ENCODE results near the gene PDE9A. TPM values are rescaled to one million over a fixed set of nuclear protein-coding genes. Genes with fewer than 3 reads are reported as not detected.

The PDE9A gene
- total and polyA plus RNA-seq, 2 donors (not counting 3 experiments of a cell fraction or from before 2014, with no cell fraction given): 0.28 to 2.2 TPM

- H3K9ac ChIP-seq (replicated peaks; ENCODE audit: extremely low read depth, insufficient read depth, low read length): no peak overlapping the region
- H3K9me3 ChIP-seq (replicated peaks; ENCODE audit: control insufficient read depth, insufficient read depth, low read length): no peaks in the 10 kb centered on the region
- dilution Hi-C loops (cut with MboI; ENCODE audit: extremely low pct_ligation_motif_present, low sequenced_read_pairs): no loop called here
- no peaks in the 10 kb centered on the region for H4K20me1 ChIP-seq (replicated peaks; ENCODE audit: control insufficient read depth, extremely low read depth, insufficient read depth, low read length)
- POLR2A ChIA-PET: interaction anchor here (0.5 kb wide), 1 partner anchor 111 kb away, joined by 6 read pairs; no protein-coding TSS in a partner anchor
- TF ChIP-seq JUN (IDR thresholded peaks at IDR 0.05; ENCODE audit: borderline replicate concordance, insufficient read depth, insufficient read length, low read depth): no peak
- no peak for TF ChIP-seq CTCF (IDR thresholded peaks at IDR 0.05; ENCODE audit: extremely low read depth in 1 of 2, insufficient read depth in 1 of 2, low read depth in 1 of 2, low read length in 2 of 2)
- TF ChIP-seq MYC (IDR thresholded peaks at IDR 0.05; ENCODE audit: low read depth, low read length): no peak
- no peak for TF ChIP-seq GATA2 (IDR thresholded peaks at IDR 0.05; ENCODE audit: insufficient read depth, insufficient read length, low read depth, low read length)
- TF ChIP-seq POLR2AphosphoS5 (IDR thresholded peaks at IDR 0.05; ENCODE audit: insufficient read depth, low read depth, low read length): no peak
- TF ChIP-seq MAX (IDR thresholded peaks at IDR 0.05; ENCODE audit: insufficient read depth, insufficient read length): no peak
- TF ChIP-seq POLR2A (IDR thresholded peaks at IDR 0.05; ENCODE audit: low read depth, low read length): no peak
- TF ChIP-seq FOS (IDR thresholded peaks at IDR 0.05; ENCODE audit: borderline replicate concordance, insufficient read depth, low read length): no peak
- no peak for TF ChIP-seq EZH2 (IDR thresholded peaks at IDR 0.05; ENCODE audit: borderline replicate concordance, low read depth, low read length, severe bottlenecking)
- H2AFZ ChIP-seq (ENCODE audit: low read depth, low read length): no peak overlapping the region
- BruUV-seq (replicated peaks): no TSS peak
- H3K27ac ChIP-seq (ENCODE audit: insufficient read depth, low read depth, low read length): no peak overlapping the region
- H3K36me3 ChIP-seq (ENCODE audit: control insufficient read depth in 2 of 2, extremely low read depth in 1 of 2, insufficient read depth in 2 of 2, low read length in 2 of 2): no peaks in the 10 kb centered on the region
- CTCF ChIA-PET: no interaction called here
- H3K9me1 ChIP-seq (replicated peaks; ENCODE audit: control insufficient read depth, extremely low read depth, insufficient read depth, low read length): no peaks in the 10 kb centered on the region
- H3K4me3 ChIP-seq (replicated peaks in 1 of 3; ENCODE audit: insufficient read depth in 1 of 3, low read depth in 1 of 3, low read length in 3 of 3): no peak overlapping the region
- peaks cover 3 to 7% of the 10 kb centered on the region in 2 experiments for H3K27me3 ChIP-seq (ENCODE audit: control insufficient read depth in 2 of 2, insufficient read depth in 2 of 2, low read length in 2 of 2)
- DNase-seq (ENCODE audit: low read depth, low spot score) (no peak), FAIRE-seq (no peak)
- H3K4me2 ChIP-seq (ENCODE audit: insufficient read depth, low read length): no peak overlapping the region
- H3K79me2 ChIP-seq (ENCODE audit: control insufficient read depth, insufficient read depth, low read length): no peaks in the 10 kb centered on the region
- H3K4me1 ChIP-seq (ENCODE audit: control insufficient read depth, extremely low read depth, insufficient read depth, low read length): no peaks in the 10 kb centered on the region
- intact Hi-C loops (cut with micrococcal nuclease): no loop called here
Observed at GRCh38 chr21:42616446-42616845, 37.0 kb upstream of the PDE9A start.
